Right atrium auricular region (tissue), 2 donors: ENCODE measurements around the gene THAP9. TPM values are rescaled to one million over a fixed set of nuclear protein-coding genes. Genes with fewer than 3 reads are reported as not detected.
A peak's percentile ranks its signal among the peaks of the same experiment; 100 is the strongest.

Source experiments
- DNase-seq: peaks from one replicate; pipeline ENCODE4 v3.0.0-alpha.2; 2019; ENCODE audit warnings: low spot score
- H3K27ac ChIP-seq, 2 donors: fragments of 200-600 bp; sonication (generic); 1 replicate in 1 of 2; 2 replicates in 1 of 2; pipeline ENCODE4 v1.5.1; 2016 to 2019
- H3K27me3 ChIP-seq, 2 donors: fragments of 200-600 bp; sonication (generic); one replicate each; pipeline versions ENCODE4 v1.5.1 to v1.6.0; 2017 to 2019
- H3K36me3 ChIP-seq: fragments of 200-600 bp; sonication (generic); one replicate; pipeline ENCODE4 v1.5.1; 2016
- H3K4me1 ChIP-seq, 2 donors: fragments of 200-600 bp; sonication (generic); one replicate each; pipeline versions ENCODE4 v1.5.1 to v1.6.0; 2017 to 2019
- H3K4me3 ChIP-seq, 2 donors: fragments of 200-600 bp; sonication (generic); 1 replicate in 1 of 2; 2 replicates in 1 of 2; pipeline ENCODE4 v1.5.1; 2017 to 2019; ENCODE audit warnings: mild to moderate bottlenecking in 1 of 2, moderate library complexity in 1 of 2
- H3K9me3 ChIP-seq, 2 donors: fragments of 200-600 bp; sonication (generic); one replicate each; pipeline ENCODE4 v1.5.1; 2019
- total RNA-seq, 2 donors: library from RNA; depleted of rRNA; stranded (reverse); fragments of >200 nt; gene quantifications; one replicate each; pipeline ENCODE4 v1.1.0, GENCODE V29; 2016
- TF ChIP-seq, protein P1 (sequence below), 2 donors: fragments of 200-600 bp; sonication (generic); IDR thresholded peaks; one replicate each; pipeline ENCODE4 v1.5.1; 2019; ENCODE audit warnings: antibody characterized with exemption in 2 of 2

Gene THAP9
- total RNA-seq, 2 donors from 2014 or later = 2.2 to 3.0 TPM

DNA sequence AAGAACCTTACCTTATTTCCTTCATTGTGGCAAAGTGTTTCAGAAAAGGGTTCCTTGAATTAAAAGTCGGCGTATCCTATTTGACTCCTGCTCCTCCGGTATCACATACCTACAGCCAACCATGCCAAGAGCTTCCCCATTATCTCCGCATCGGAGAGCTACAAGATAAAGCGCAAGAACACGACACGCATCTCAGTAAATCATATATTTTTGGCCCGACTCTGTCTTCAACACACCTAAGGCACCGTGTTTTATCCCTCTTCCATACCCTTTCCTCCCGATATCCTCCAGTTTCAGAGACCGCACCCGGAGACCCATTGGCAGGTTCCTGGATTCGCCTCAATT, 497 bp upstream of the THAP9 start:
- Histone ChIP-seq H3K4me1 (peaks cover 0 to 33% of the 10 kb centered on the region in 2 donors), H3K36me3 (peaks cover 10% of the 10 kb centered on the region), H3K27me3 (no peaks in the 10 kb centered on the region), H3K27ac (peak overlapping the region; percentile 97 to 98), H3K4me3 (peak overlapping the region; percentile 58 to 79), H3K9me3 (no peaks in the 10 kb centered on the region)
- TF ChIP-seq, protein P1, sequence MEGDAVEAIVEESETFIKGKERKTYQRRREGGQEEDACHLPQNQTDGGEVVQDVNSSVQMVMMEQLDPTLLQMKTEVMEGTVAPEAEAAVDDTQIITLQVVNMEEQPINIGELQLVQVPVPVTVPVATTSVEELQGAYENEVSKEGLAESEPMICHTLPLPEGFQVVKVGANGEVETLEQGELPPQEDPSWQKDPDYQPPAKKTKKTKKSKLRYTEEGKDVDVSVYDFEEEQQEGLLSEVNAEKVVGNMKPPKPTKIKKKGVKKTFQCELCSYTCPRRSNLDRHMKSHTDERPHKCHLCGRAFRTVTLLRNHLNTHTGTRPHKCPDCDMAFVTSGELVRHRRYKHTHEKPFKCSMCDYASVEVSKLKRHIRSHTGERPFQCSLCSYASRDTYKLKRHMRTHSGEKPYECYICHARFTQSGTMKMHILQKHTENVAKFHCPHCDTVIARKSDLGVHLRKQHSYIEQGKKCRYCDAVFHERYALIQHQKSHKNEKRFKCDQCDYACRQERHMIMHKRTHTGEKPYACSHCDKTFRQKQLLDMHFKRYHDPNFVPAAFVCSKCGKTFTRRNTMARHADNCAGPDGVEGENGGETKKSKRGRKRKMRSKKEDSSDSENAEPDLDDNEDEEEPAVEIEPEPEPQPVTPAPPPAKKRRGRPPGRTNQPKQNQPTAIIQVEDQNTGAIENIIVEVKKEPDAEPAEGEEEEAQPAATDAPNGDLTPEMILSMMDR (IDR thresholded peaks at IDR 0.05) = no peak
- DNase-seq = no peak

DNA sequence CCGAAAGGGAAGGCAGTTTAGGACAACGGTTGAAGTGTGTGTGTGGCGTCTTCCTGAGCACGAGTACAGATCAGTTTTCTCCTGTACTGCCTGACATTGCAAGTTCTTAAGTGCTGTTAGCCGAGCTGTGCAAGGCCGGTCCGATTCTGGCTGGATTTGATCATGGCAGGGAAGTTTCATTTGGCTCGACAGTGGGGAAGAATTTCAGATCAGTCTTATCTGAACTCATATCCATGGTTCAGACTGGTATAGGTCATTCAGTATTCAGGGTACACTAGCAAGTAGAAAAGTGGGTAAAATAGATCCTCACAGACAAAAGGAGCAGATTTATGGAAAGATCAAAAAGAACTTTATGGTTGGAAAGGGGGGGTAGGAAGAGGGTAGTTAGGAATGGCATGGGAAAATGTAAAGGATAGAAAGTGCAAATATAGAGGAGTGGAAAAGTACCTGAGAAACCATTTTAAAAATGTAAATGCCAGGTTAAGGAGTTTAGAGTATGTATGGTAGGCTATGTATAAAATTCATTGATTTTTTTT, 716 bp downstream of the THAP9 start:
- H3K4me3 ChIP-seq = peak overlapping the region; percentile 58 to 79
- no peaks in the 10 kb centered on the region for H3K27me3 ChIP-seq
- TF ChIP-seq, protein P1 (IDR thresholded peaks at IDR 0.05) = no peak
- H3K36me3 ChIP-seq = peaks cover 10% of the 10 kb centered on the region
- no peak for DNase-seq
- H3K4me1 ChIP-seq = peaks cover 0 to 33% of the 10 kb centered on the region in 2 donors
- no peaks in the 10 kb centered on the region for H3K9me3 ChIP-seq
- peak overlapping the region; percentile 97 to 98 for H3K27ac ChIP-seq

DNA sequence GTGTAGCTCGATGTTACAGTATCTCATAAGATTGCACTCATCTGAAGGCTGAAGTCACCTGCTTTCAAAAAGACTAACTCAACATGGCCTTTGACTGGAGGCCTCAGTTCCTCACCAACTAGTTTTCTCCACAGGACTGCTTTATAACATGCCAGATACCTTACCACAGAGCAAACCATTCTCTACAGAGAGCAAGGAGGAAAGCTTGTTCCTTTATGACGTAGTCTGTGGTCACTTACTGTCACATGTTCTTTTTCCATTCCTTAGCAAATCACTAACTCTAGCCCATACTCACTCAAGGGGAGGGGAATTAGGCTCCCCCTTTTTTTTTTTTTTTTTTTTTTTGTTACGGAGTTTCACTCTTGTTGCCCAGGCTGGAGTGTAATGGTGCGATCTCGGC, 3.2 kb downstream of the THAP9 start:
- H3K36me3 ChIP-seq = peaks cover 11% of the 10 kb centered on the region
- H3K4me1 ChIP-seq = peaks cover 0 to 15% of the 10 kb centered on the region in 2 donors
- H3K27ac ChIP-seq = no peak overlapping the region
- TF ChIP-seq, protein P1 (IDR thresholded peaks at IDR 0.05) = no peak
- H3K27me3 ChIP-seq = no peaks in the 10 kb centered on the region
- H3K4me3 ChIP-seq = no peak overlapping the region
- DNase-seq = no peak
- H3K9me3 ChIP-seq = no peaks in the 10 kb centered on the region

DNA sequence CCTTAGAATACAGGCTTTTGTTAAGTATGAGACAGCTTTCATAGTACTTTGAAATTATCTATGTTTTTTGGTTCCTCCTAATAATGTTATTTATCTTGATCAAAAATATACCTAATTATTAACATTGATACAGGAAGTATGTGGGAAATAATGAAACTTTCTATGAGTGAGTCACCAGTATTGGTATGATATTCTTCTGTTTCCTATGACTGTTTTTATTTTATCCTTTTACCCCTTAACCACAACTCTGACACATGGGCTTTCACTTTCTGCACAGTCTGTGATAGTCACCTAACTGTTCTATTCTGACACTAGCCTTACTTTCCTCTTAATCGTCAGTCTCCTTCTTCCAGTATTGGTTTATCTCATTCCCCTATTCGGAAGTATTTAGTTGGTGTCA, 4.7 kb downstream of the THAP9 start:
- TF ChIP-seq, protein P1 (IDR thresholded peaks at IDR 0.05) = no peak
- peaks cover 11% of the 10 kb centered on the region for H3K36me3 ChIP-seq

DNA sequence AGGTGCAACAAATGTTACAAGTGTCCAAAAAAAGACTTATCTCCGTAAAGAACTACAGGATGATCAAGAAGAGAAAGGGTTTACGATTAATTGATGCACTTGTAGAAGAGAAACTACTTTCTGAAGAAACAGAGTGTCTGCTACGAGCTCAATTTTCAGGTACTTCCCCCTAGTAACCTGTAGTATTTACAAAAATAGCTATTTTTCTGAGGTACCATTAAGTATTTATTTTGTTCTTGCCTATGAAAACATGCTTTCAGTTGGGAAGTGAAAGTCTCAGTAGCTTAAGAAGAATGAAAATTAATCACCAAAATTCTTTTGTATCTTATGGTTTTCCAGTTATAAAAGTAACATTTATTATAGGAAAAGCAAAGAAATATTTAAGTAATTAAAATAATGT, 5.9 kb downstream of the THAP9 start:
- no peaks in the 10 kb centered on the region for H3K9me3 ChIP-seq
- TF ChIP-seq, protein P1 (IDR thresholded peaks at IDR 0.05) = no peak
- peaks cover 16% of the 10 kb centered on the region for H3K36me3 ChIP-seq
- H3K27ac ChIP-seq = no peak overlapping the region
- H3K4me1 ChIP-seq = peaks cover 0 to 3% of the 10 kb centered on the region in 2 donors
- no peaks in the 10 kb centered on the region for H3K27me3 ChIP-seq
- no peak overlapping the region for H3K4me3 ChIP-seq
- no peak for DNase-seq

More for the DNA sequence above, 4.7 kb downstream of the THAP9 start:
- H3K27me3 ChIP-seq = no peaks in the 10 kb centered on the region
- H3K4me1 ChIP-seq = peaks cover 0 to 5% of the 10 kb centered on the region in 2 donors
- DNase-seq = no peak
- H3K27ac ChIP-seq = no peak overlapping the region
- no peak overlapping the region for H3K4me3 ChIP-seq
- no peaks in the 10 kb centered on the region for H3K9me3 ChIP-seq

DNA sequence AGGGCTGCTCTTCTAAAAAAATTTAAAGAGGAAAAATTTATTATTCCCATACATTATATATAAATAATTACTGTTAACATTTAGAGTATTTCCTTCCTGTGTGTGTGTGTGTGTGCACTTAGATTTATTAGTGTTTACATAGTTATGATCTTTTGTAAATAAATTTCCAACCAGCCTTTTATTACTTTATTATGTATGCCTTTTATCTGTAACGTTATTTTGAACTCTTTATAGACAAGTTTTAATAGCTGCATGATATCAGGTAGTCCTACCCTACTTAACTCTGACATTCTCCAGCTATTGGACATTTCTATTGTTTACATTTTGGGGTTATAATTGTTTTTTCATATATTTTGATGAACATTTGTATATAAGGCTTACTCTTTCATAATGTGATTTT, 8.8 kb downstream of the THAP9 start:
- H3K9me3 ChIP-seq = no peaks in the 10 kb centered on the region
- no peak overlapping the region for H3K27ac ChIP-seq
- TF ChIP-seq, protein P1 (IDR thresholded peaks at IDR 0.05) = no peak
- H3K4me1 ChIP-seq = no peaks in the 10 kb centered on the region
- DNase-seq = no peak
- H3K4me3 ChIP-seq = no peak overlapping the region
- H3K27me3 ChIP-seq = no peaks in the 10 kb centered on the region
- H3K36me3 ChIP-seq = peaks cover 22% of the 10 kb centered on the region
